WI38 (cell line): ENCODE data around the gene HOXB5.

ENCODE experiments used
- H3K4me3 ChIP-seq: 2 replicates; pipeline ENCODE4 v1.5.1; 2011; ENCODE audit warnings: low read depth, mild to moderate bottlenecking, control low read depth, low read length
- TF ChIP-seq, protein P1 (sequence below): IDR thresholded peaks from 2 replicates; pipeline ENCODE4 v1.5.1; 2012; ENCODE audit warnings: low read depth, mild to moderate bottlenecking, control low read depth, low read length

The HOXB5 gene

DNA sequence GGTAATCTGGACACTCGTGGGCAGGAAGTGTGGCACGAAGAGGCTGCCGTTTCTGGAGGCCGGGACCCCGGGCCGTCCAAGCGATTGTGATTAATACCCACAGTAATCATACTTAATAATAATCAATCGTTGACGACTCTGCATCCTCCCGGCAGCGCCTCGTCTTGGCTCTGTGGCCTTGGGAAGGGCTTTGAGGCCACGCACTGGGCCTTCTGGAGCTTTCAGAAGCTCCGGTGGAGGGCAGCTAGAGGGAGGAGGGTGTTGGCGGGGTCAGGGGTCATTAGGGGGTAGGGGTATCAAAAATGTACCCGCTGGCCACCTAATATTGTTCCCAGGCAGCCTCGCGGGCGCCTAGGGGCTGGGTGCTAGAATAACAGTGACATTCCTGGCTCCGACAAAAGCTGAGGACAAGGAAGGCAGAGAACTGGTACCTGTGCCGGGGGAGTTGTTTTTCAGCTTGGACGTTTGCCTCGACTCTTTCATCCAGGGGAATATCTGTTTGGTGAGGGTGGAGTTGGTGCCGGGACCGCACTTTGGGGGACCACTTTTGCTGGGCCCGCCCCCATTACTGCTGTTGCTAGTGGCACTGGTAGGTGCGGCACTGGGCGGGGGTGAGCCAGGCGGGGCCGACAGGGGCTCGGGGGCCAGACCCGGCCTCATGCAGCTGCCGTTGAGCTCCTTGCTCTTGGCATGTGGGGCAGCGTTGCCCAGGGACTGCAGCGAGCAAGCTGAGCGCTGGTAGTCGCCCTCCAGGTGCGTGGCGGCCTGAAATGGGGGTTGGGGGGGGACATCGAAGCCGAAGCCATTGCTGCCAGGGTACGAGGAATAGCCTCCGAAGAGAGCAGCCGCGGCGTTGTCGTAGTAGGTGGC lies 41.7 kb downstream of the HOXB5 start:
- TF ChIP-seq, protein P1, sequence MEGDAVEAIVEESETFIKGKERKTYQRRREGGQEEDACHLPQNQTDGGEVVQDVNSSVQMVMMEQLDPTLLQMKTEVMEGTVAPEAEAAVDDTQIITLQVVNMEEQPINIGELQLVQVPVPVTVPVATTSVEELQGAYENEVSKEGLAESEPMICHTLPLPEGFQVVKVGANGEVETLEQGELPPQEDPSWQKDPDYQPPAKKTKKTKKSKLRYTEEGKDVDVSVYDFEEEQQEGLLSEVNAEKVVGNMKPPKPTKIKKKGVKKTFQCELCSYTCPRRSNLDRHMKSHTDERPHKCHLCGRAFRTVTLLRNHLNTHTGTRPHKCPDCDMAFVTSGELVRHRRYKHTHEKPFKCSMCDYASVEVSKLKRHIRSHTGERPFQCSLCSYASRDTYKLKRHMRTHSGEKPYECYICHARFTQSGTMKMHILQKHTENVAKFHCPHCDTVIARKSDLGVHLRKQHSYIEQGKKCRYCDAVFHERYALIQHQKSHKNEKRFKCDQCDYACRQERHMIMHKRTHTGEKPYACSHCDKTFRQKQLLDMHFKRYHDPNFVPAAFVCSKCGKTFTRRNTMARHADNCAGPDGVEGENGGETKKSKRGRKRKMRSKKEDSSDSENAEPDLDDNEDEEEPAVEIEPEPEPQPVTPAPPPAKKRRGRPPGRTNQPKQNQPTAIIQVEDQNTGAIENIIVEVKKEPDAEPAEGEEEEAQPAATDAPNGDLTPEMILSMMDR = no peak
- H3K4me3 ChIP-seq = peak overlapping the region; percentile 48

DNA sequence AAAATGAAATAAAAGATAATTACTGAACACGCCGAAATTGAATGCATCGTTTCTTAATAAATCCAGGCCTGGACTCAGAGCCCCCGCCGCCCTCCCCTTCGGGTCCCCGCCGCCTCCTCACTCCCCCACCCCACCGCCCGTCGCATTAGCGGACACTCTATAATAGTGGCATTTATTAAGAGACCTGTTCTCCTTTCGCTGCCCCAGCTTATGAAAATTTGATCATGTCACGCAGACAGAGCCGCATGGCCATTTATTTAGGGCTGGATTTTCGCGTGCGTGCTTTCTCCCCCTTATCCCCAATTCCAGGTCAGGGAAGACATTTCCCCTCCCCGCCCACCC lies 42.4 kb downstream of the HOXB5 start:
- TF ChIP-seq, protein P1 = no peak
- peak overlapping the region; percentile 48 for H3K4me3 ChIP-seq

DNA sequence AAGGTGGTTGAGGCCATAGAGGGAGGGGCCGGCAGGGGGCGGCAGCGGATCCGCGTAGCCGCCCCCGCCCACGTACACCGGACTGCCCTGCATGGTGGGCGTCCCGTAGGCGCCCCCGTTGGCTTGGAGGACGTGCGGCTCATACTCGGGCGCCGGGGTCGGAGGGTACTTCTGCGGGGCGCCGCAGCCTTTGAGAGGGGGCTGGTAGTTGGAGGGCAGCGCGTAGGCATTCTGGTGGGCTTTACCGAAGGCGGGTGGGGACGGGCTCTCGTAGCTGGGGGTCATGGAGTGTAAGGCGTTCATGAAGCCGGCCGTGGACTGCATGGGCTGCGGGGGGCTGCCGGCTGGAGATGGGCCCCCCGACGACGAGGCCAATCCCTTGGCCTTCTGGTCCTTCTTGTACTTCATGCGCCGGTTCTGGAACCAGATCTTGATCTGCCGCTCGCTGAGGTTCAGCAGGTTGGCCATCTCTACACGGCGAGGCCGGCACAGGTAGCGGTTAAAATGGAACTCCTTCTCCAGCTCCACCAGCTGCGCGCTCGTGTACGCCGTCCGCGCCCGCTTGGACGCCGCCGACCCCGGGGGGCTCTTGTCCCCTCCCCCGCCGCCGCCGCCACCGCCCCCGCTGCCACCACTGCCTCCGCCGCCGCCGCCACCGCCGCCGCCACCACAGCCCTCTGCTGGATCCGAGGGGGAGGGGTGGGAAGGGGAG lies 42.9 kb downstream of the HOXB5 start:
- peak overlapping the region; percentile 57 for H3K4me3 ChIP-seq
- TF ChIP-seq, protein P1 = peak; percentile 54; the same call in 1 of the 2 replicates

DNA sequence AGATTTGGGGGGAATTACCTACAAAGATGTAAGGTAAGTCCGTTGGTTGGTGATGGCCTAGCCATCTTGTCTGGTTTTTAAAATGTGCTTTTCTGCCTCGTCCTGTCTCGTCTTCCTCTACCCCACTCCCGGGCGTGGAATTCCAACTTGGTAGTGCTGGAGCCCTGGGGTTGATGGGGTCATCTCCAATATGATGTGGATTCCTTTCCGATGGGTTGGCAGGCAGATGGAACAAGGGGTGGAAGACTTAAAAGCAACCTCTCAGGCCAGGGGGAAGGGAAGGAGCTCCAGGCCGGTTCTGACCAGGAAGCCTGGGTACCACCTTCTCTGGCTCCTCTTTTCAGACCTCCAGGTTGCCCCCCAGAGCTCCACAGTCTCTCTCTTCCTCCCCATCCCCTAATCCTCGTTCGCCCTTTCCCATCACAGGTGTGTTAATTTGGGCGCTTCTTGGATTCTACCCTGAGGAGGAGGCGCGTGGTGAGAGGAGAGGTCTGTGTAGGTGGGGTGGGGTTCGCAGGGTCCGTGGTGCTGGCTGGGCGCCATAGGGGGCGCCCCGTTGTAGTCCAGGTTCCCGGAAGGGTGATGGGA lies 43.6 kb downstream of the HOXB5 start:
- TF ChIP-seq, protein P1 = no peak; the same call in 1 of the 2 replicates
- H3K4me3 ChIP-seq = peak overlapping the region; percentile 57

DNA sequence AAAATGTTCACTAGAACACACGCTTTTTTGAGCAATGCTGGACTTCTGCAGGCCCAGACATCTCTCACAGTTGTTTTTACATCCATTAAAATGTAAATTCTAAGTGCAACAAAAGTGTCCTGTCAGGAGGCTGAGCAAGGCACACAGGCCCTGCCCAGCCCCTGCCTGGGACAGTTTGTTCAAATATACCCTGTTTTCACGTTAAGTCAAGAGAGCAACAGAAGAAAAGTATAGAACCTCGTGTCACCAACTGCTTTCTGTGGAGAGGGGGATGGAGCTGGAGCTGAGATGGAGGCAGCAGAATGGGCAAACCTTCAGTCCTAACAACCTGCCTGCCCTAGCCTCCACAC lies 44.3 kb downstream of the HOXB5 start:
- TF ChIP-seq, protein P1 = no peak
- no peak overlapping the region for H3K4me3 ChIP-seq

DNA sequence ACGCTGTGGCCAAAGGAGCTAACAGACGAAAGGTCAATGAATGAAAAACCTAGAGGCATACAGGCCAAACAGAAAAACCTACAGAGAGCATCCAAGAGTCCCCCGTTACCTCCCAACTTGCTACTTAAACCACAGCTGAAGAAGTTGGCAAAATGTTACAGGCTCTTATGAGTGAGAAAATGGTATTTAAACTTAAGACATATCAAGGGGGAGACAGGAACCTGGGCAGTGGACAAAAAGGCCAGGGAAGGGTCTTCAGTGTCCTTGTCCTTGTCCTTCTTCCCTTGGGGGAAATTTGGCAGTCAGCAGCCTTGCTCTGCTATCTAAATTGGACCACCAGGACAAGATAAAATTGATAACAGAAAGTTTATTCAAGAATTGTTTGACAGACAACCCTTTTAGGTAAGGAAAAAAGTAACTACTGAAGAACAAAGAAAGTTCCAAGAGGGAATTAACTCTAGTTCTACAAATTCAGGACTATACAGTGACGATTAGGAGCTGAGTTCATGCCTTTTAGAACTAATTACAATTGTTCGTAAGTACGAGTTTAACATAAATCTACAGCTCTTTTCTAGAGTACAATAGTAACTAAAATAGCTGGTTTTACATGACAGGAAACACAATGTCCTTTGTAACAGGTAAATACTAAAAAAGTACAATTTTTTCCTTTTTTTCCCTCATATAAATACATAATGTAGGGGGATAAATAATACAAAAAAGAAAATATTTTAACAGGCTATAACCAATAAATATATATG lies 44.9 kb downstream of the HOXB5 start:
- H3K4me3 ChIP-seq = 0 out of 2 replicates have a peak overlapping the region, but pooled peaks have one; percentile 20
- TF ChIP-seq, protein P1 = no peak
